ENCODE results near the gene PTGES.

GRCh38 chr9:129768486-129768885 is 15.6 kb upstream of the PTGES start:
- TF ChIP-seq, protein P1, sequence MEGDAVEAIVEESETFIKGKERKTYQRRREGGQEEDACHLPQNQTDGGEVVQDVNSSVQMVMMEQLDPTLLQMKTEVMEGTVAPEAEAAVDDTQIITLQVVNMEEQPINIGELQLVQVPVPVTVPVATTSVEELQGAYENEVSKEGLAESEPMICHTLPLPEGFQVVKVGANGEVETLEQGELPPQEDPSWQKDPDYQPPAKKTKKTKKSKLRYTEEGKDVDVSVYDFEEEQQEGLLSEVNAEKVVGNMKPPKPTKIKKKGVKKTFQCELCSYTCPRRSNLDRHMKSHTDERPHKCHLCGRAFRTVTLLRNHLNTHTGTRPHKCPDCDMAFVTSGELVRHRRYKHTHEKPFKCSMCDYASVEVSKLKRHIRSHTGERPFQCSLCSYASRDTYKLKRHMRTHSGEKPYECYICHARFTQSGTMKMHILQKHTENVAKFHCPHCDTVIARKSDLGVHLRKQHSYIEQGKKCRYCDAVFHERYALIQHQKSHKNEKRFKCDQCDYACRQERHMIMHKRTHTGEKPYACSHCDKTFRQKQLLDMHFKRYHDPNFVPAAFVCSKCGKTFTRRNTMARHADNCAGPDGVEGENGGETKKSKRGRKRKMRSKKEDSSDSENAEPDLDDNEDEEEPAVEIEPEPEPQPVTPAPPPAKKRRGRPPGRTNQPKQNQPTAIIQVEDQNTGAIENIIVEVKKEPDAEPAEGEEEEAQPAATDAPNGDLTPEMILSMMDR (conservative IDR thresholded peaks at IDR 0.05 in 1 of 2, IDR thresholded peaks at IDR 0.05 in 1 of 2; ENCODE audit: low read depth in 1 of 2, low read length in 2 of 2): no peak
- no peak for TF ChIP-seq EZH2 (IDR thresholded peaks at IDR 0.05; ENCODE audit: low read length, missing control alignments)

Data from fibroblast of lung (primary cell).